Measurements from ENCODE around the gene ZNF397. TPM values are rescaled to one million over a fixed set of nuclear protein-coding genes. Genes with fewer than 3 reads are reported as not detected.
"Not testable (repeated sequence)": the region's sequence is repeated elsewhere in the genome, so short reads cannot be mapped to it uniquely, and the experiment has no call there.

Gene ZNF397
- total RNA-seq, 1 donor from 2014 or later, result 8.0 TPM

DNA sequence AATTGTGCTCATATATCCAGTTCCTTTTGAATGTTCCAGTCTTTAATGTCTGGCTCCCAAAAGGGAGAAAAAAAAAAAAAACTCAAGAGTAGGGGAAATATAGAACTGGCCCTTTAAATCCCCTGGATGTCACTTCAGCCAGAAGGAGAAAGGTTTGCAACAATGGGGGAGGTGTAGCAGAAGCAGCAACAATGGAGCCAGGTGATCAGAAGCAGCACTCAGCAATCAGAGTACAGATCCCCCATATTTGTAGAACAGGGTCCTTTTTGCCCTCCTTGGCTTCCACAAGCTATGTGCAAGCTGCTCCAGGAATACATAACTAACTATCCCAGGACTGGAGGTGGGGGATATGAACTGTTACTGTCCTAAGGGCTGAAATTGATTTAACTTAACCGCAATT, 25.8 kb upstream of the ZNF397 start:
- H3K79me2 ChIP-seq (ENCODE audit: insufficient read depth, low read length), result no peaks in the 10 kb centered on the region
- no peak overlapping the region for H3K9ac ChIP-seq (ENCODE audit: low read length)
- no peak overlapping the region for H3K27ac Mint-ChIP-seq (ENCODE audit: unreplicated experiment)
- H3K4me1 Mint-ChIP-seq (ENCODE audit: low read depth, unreplicated experiment), result no peaks in the 10 kb centered on the region
- H3K4me3 Mint-ChIP-seq (ENCODE audit: unreplicated experiment), result no peak overlapping the region
- no peaks in the 10 kb centered on the region for H3K4me1 ChIP-seq (ENCODE audit: insufficient read depth, low read length)
- H3K36me3 Mint-ChIP-seq (ENCODE audit: low read depth, unreplicated experiment), result no peaks in the 10 kb centered on the region
- H2AFZ ChIP-seq (ENCODE audit: low read depth, low read length), result no peak overlapping the region
- no peak overlapping the region for H3K4me3 ChIP-seq (ENCODE audit: insufficient read depth, low read depth, low read length)
- H3K9me3 ChIP-seq (ENCODE audit: insufficient read depth, low read depth, low read length), result no peaks in the 10 kb centered on the region
- H3K36me3 ChIP-seq (ENCODE audit: insufficient read depth, low read length), result no peaks in the 10 kb centered on the region
- peaks cover 2% of the 10 kb centered on the region for H3K9me3 Mint-ChIP-seq (ENCODE audit: unreplicated experiment)
- H3K27me3 ChIP-seq (ENCODE audit: insufficient read depth, low read length), result no peaks in the 10 kb centered on the region
- peaks cover 4% of the 10 kb centered on the region for H3K27me3 Mint-ChIP-seq (ENCODE audit: low read depth, unreplicated experiment)
- TF ChIP-seq CTCF (IDR thresholded peaks at IDR 0.05; ENCODE audit: insufficient read depth, low read depth, low read length), result no peak
- no peak for TF ChIP-seq EZH2 (IDR thresholded peaks at IDR 0.05; ENCODE audit: insufficient read depth, low read length)
- H3K4me2 ChIP-seq (ENCODE audit: low read length), result no peak overlapping the region
- no peak overlapping the region for H3K27ac ChIP-seq (ENCODE audit: low read depth, low read length)
- FAIRE-seq (no peak), DNase-seq (ENCODE audit: low read depth) (no peak)
- H4K20me1 ChIP-seq (ENCODE audit: insufficient read depth, low read length), result no peaks in the 10 kb centered on the region

- H3K9ac ChIP-seq (ENCODE audit: low read length); H4K20me1 ChIP-seq (ENCODE audit: insufficient read depth, low read length); FAIRE-seq; H3K9me3 ChIP-seq (ENCODE audit: insufficient read depth, low read depth, low read length); H2AFZ ChIP-seq (ENCODE audit: low read depth, low read length); H3K27ac Mint-ChIP-seq (ENCODE audit: unreplicated experiment); H3K4me1 Mint-ChIP-seq (ENCODE audit: low read depth, unreplicated experiment); H3K36me3 Mint-ChIP-seq (ENCODE audit: low read depth, unreplicated experiment); H3K9me3 Mint-ChIP-seq (ENCODE audit: unreplicated experiment); H3K4me2 ChIP-seq (ENCODE audit: low read length); H3K4me3 ChIP-seq (ENCODE audit: insufficient read depth, low read depth, low read length); H3K27ac ChIP-seq (ENCODE audit: low read depth, low read length); DNase-seq (ENCODE audit: low read depth); H3K4me3 Mint-ChIP-seq (ENCODE audit: unreplicated experiment); H3K79me2 ChIP-seq (ENCODE audit: insufficient read depth, low read length); H3K27me3 ChIP-seq (ENCODE audit: insufficient read depth, low read length); H3K4me1 ChIP-seq (ENCODE audit: insufficient read depth, low read length); H3K27me3 Mint-ChIP-seq (ENCODE audit: low read depth, unreplicated experiment); H3K36me3 ChIP-seq (ENCODE audit: insufficient read depth, low read length): not testable (repeated sequence)
These were observed 24.2 kb upstream of the ZNF397 start for GRCh38 chr18:35216611-35217010.

- DNase-seq (ENCODE audit: low read depth); H3K27ac Mint-ChIP-seq (ENCODE audit: unreplicated experiment); H3K27ac ChIP-seq (ENCODE audit: low read depth, low read length); H3K4me2 ChIP-seq (ENCODE audit: low read length); H3K36me3 Mint-ChIP-seq (ENCODE audit: low read depth, unreplicated experiment); H3K4me3 Mint-ChIP-seq (ENCODE audit: unreplicated experiment); H3K9ac ChIP-seq (ENCODE audit: low read length); H3K9me3 ChIP-seq (ENCODE audit: insufficient read depth, low read depth, low read length); H2AFZ ChIP-seq (ENCODE audit: low read depth, low read length); FAIRE-seq; H3K36me3 ChIP-seq (ENCODE audit: insufficient read depth, low read length); H3K79me2 ChIP-seq (ENCODE audit: insufficient read depth, low read length); H3K9me3 Mint-ChIP-seq (ENCODE audit: unreplicated experiment); H3K4me3 ChIP-seq (ENCODE audit: insufficient read depth, low read depth, low read length); H3K27me3 Mint-ChIP-seq (ENCODE audit: low read depth, unreplicated experiment); H3K4me1 Mint-ChIP-seq (ENCODE audit: low read depth, unreplicated experiment); H3K27me3 ChIP-seq (ENCODE audit: insufficient read depth, low read length); H3K4me1 ChIP-seq (ENCODE audit: insufficient read depth, low read length); H4K20me1 ChIP-seq (ENCODE audit: insufficient read depth, low read length): not testable (repeated sequence)
These were observed 21.5 kb upstream of the ZNF397 start for GRCh38 chr18:35219331-35219730.

- no peak overlapping the region for H3K27ac Mint-ChIP-seq (ENCODE audit: unreplicated experiment)
- no peaks in the 10 kb centered on the region for H3K4me1 Mint-ChIP-seq (ENCODE audit: low read depth, unreplicated experiment)
- H3K4me1 ChIP-seq (ENCODE audit: insufficient read depth, low read length), result no peaks in the 10 kb centered on the region
- H3K36me3 Mint-ChIP-seq (ENCODE audit: low read depth, unreplicated experiment), result no peaks in the 10 kb centered on the region
- TF ChIP-seq EZH2 (IDR thresholded peaks at IDR 0.05; ENCODE audit: insufficient read depth, low read length), result no peak
- no peak for TF ChIP-seq CTCF (IDR thresholded peaks at IDR 0.05; ENCODE audit: insufficient read depth, low read depth, low read length)
- DNase-seq (ENCODE audit: low read depth) (no peak), FAIRE-seq (no peak)
- no peaks in the 10 kb centered on the region for H3K79me2 ChIP-seq (ENCODE audit: insufficient read depth, low read length)
- no peak overlapping the region for H3K4me3 Mint-ChIP-seq (ENCODE audit: unreplicated experiment)
- H3K4me3 ChIP-seq (ENCODE audit: insufficient read depth, low read depth, low read length), result no peak overlapping the region
- no peaks in the 10 kb centered on the region for H4K20me1 ChIP-seq (ENCODE audit: insufficient read depth, low read length)
- no peaks in the 10 kb centered on the region for H3K27me3 ChIP-seq (ENCODE audit: insufficient read depth, low read length)
- H3K4me2 ChIP-seq (ENCODE audit: low read length), result no peak overlapping the region
- H3K9me3 Mint-ChIP-seq (ENCODE audit: unreplicated experiment), result peaks cover 2% of the 10 kb centered on the region
- H3K9ac ChIP-seq (ENCODE audit: low read length), result no peak overlapping the region
- no peak overlapping the region for H3K27ac ChIP-seq (ENCODE audit: low read depth, low read length)
- H3K36me3 ChIP-seq (ENCODE audit: insufficient read depth, low read length), result no peaks in the 10 kb centered on the region
- no peak overlapping the region for H2AFZ ChIP-seq (ENCODE audit: low read depth, low read length)
- H3K27me3 Mint-ChIP-seq (ENCODE audit: low read depth, unreplicated experiment), result peaks cover 2% of the 10 kb centered on the region
- no peaks in the 10 kb centered on the region for H3K9me3 ChIP-seq (ENCODE audit: insufficient read depth, low read depth, low read length)
These were observed 20.4 kb upstream of the ZNF397 start for GRCh38 chr18:35220424-35220823.
